Measurements from ENCODE around the gene CCND2. TPM values are rescaled to one million over a fixed set of nuclear protein-coding genes. Genes with fewer than 3 reads are reported as not detected.
A peak's percentile ranks its signal among the peaks of the same experiment; 100 is the strongest.

The CCND2 gene
- total RNA-seq, 1 donor, result 20.3 TPM

DNA sequence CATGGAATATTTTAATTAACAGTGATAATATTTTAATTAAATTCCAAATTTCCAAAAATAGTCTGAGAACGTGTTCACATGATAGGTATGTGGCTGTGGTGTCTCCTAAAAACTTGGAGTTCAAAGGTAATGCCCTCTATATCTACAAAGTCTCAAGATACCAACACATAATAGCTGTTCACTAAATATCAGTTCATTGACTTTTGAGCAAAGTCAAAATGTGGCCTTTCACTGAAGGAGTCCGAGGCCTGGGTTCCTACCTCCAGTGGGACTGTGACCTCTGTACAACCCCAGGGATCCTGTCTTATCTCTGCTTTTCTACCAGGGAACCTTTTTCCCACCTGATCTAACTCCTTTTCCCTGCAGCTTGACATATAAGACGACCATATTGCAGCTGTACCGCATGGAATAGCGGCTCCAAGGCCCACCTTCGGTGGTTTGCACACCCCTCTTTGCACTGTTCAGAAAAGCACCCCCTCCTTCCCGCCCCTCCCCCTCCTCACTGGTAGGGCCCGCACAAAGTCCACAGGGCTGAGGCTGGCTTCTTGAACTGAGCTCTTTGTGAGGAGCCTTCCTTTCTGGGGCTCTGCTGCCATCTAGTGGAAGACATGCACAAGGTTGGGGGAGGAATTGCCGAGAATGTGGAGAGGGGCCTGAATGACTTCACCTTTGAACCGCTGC is 3.1 kb downstream of the CCND2 start:
- peak; percentile 93 for TF ChIP-seq CTCF (IDR thresholded peaks at IDR 0.05; ENCODE audit: insufficient read depth, low read depth, low read length)
- H3K4me3 ChIP-seq (ENCODE audit: low read depth, low read length), result no peak overlapping the region
- peak; percentile 87 for DNase-seq (ENCODE audit: low read depth)

GRCh38 chr12:4277205-4277543 is 3.6 kb downstream of the CCND2 start:
- no peak overlapping the region for H3K4me3 ChIP-seq (ENCODE audit: low read depth, low read length)
- TF ChIP-seq CTCF (IDR thresholded peaks at IDR 0.05; ENCODE audit: insufficient read depth, low read depth, low read length), result no peak
- DNase-seq (ENCODE audit: low read depth), result no peak

GRCh38 chr12:4277857-4278256 is 4.3 kb downstream of the CCND2 start:
- no peak for TF ChIP-seq CTCF (IDR thresholded peaks at IDR 0.05; ENCODE audit: insufficient read depth, low read depth, low read length)

DNA sequence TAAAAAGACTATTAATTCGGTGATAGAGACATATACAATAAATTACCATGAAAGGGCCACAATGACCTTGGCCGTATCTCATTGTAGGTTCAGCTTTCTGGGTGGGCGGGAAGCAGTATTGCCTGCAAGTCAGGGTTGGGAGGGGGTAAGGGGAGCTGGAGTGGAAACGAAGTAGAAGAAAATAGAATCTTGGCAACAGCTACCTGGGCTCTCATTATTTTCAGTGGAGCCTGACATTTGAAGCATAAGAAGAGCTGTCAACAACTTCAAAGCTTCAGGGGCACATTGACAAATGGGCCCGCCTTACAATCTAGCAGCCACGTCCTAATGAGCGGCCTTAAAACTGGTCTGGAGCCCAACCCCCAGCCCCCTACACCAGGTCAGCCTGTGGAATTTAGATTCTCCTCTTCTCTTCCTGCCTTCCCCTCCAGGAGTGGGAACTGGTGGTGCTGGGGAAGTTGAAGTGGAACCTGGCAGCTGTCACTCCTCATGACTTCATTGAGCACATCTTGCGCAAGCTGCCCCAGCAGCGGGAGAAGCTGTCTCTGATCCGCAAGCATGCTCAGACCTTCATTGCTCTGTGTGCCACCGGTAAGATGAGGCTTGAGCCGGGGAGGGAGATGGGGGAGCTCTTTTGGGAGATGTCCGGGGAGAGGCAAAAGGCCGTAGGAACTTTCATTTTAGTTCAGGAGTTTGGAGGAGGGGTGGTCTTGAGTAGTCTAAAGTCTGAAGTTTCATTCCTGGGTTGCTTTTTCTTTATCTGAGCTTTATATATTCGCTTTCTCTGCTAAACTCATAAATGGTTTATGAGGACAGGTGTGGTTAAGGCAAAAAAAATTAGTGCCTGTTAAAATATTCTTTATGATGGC is 5.0 kb downstream of the CCND2 start:
- no peak for TF ChIP-seq CTCF (IDR thresholded peaks at IDR 0.05; ENCODE audit: insufficient read depth, low read depth, low read length)
- H3K4me3 ChIP-seq (ENCODE audit: low read depth, low read length), result no peak overlapping the region
- DNase-seq (ENCODE audit: low read depth), result no peak

More at GRCh38 chr12:4277857-4278256, 4.3 kb downstream of the CCND2 start:
- no peak overlapping the region for H3K4me3 ChIP-seq (ENCODE audit: low read depth, low read length)
- DNase-seq (ENCODE audit: low read depth), result no peak

- DNase-seq (ENCODE audit: low read depth), result no peak
- no peak overlapping the region for H3K4me3 ChIP-seq (ENCODE audit: low read depth, low read length)
- no peak for TF ChIP-seq CTCF (IDR thresholded peaks at IDR 0.05; ENCODE audit: insufficient read depth, low read depth, low read length)
Measured at GRCh38 chr12:4279198-4279690, 5.7 kb downstream of the CCND2 start.

GRCh38 chr12:4280351-4281163 is 7.0 kb downstream of the CCND2 start:
- DNase-seq (ENCODE audit: low read depth), result no peak
- no peak overlapping the region for H3K4me3 ChIP-seq (ENCODE audit: low read depth, low read length)
- no peak for TF ChIP-seq CTCF (IDR thresholded peaks at IDR 0.05; ENCODE audit: insufficient read depth, low read depth, low read length)

Data from fibroblast of villous mesenchyme (primary cell).